Hepatocyte (in vitro differentiated cells): ENCODE measurements around the gene ZBTB21.

ENCODE experiments used
- CTCF ChIP-seq: fragments of 200-600 bp; sonication (generic); IDR thresholded peaks from 2 replicates; pipeline ENCODE4 v1.5.1; 2016; ENCODE audit warnings: antibody characterized with exemption, mild to moderate bottlenecking; ENCODE audit not compliant: poor library complexity
- EZH2phosphoT487 ChIP-seq: fragments of 200-600 bp; sonication (generic); IDR thresholded peaks from one replicate; pipeline ENCODE4 v1.6.1; 2018; ENCODE audit warnings: antibody characterized with exemption, mild to moderate bottlenecking, low read depth, moderate library complexity; ENCODE audit not compliant: unreplicated experiment, severe bottlenecking

GRCh38 chr21:42019706-42020105, 9.5 kb upstream of the ZBTB21 start:
- TF ChIP-seq CTCF (no peak), EZH2phosphoT487 (no peak)
